ENCODE measurements around the gene MAN2A1. TPM values are rescaled to one million over a fixed set of nuclear protein-coding genes. Genes with fewer than 3 reads are reported as not detected.

The MAN2A1 gene
- polyA plus RNA-seq, 1 donor from 2014 or later: 5.7 TPM

- Histone ChIP-seq H2AFZ (ENCODE audit: low read depth, low read length) (no peak overlapping the region), H3K4me3 (ENCODE audit: low read length) (no peak overlapping the region)
Measured at GRCh38 chr5:109643791-109644350, 45.9 kb upstream of the MAN2A1 start.

GRCh38 chr5:109644829-109645228 is 44.9 kb upstream of the MAN2A1 start:
- no peak overlapping the region for H3K9ac ChIP-seq (ENCODE audit: low read length)
- no peaks in the 10 kb centered on the region for H3K9me2 ChIP-seq (ENCODE audit: insufficient read depth, low read length)
- no peak overlapping the region for H3K27ac ChIP-seq (ENCODE audit: low read length)
- no peaks in the 10 kb centered on the region for H3K9me3 ChIP-seq (ENCODE audit: low read length)
- H3K27me3 ChIP-seq (ENCODE audit: insufficient read depth, low read depth, low read length): no peaks in the 10 kb centered on the region
- no peaks in the 10 kb centered on the region for H4K20me1 ChIP-seq (ENCODE audit: insufficient read depth)
- H3F3A ChIP-seq (ENCODE audit: insufficient read depth, low read length, poor library complexity, severe bottlenecking): no peaks in the 10 kb centered on the region
- no peak overlapping the region for H3K4me2 ChIP-seq (ENCODE audit: low read length)
- H3K36me3 ChIP-seq (ENCODE audit: insufficient read depth, low read length): no peaks in the 10 kb centered on the region
- no peaks in the 10 kb centered on the region for H3K79me2 ChIP-seq (replicated peaks; ENCODE audit: insufficient read depth, low read length)
- H2AFZ ChIP-seq (ENCODE audit: low read depth, low read length): no peak overlapping the region
- no peak overlapping the region for H3K4me3 ChIP-seq (ENCODE audit: low read length)
- TF ChIP-seq EP300 (conservative IDR thresholded peaks at IDR 0.05; ENCODE audit: poor library complexity, severe bottlenecking) (no peak), EZH2 (IDR thresholded peaks at IDR 0.05; ENCODE audit: borderline replicate concordance, insufficient read depth, low read length, poor library complexity, severe bottlenecking) (no peak), MXI1 (conservative IDR thresholded peaks at IDR 0.05; ENCODE audit: poor library complexity, severe bottlenecking) (no peak), RAD21 (conservative IDR thresholded peaks at IDR 0.05) (no peak), POLR2AphosphoS5 (IDR thresholded peaks at IDR 0.05) (no peak), TAF1 (IDR thresholded peaks at IDR 0.05; ENCODE audit: low read depth) (no peak), REST (IDR thresholded peaks at IDR 0.05; ENCODE audit: borderline replicate concordance) (no peak)

More at GRCh38 chr5:109643791-109644350, 45.9 kb upstream of the MAN2A1 start:
- H4K20me1 ChIP-seq (ENCODE audit: insufficient read depth): no peaks in the 10 kb centered on the region
- no peak overlapping the region for H3K4me2 ChIP-seq (ENCODE audit: low read length)
- no peak overlapping the region for H3K27ac ChIP-seq (ENCODE audit: low read length)
- H3F3A ChIP-seq (ENCODE audit: insufficient read depth, low read length, poor library complexity, severe bottlenecking): no peaks in the 10 kb centered on the region
- H3K9ac ChIP-seq (ENCODE audit: low read length): no peak overlapping the region
- H3K9me3 ChIP-seq (ENCODE audit: low read length): no peaks in the 10 kb centered on the region
- H3K27me3 ChIP-seq (ENCODE audit: insufficient read depth, low read depth, low read length): no peaks in the 10 kb centered on the region
- no peaks in the 10 kb centered on the region for H3K9me2 ChIP-seq (ENCODE audit: insufficient read depth, low read length)
- no peak for TF ChIP-seq TAF1 (IDR thresholded peaks at IDR 0.05; ENCODE audit: low read depth)
- TF ChIP-seq SMC3 (conservative IDR thresholded peaks at IDR 0.05; ENCODE audit: poor library complexity): no peak
- TF ChIP-seq EP300 (conservative IDR thresholded peaks at IDR 0.05; ENCODE audit: poor library complexity, severe bottlenecking): no peak
- TF ChIP-seq REST (IDR thresholded peaks at IDR 0.05; ENCODE audit: borderline replicate concordance): no peak
- TF ChIP-seq EZH2 (IDR thresholded peaks at IDR 0.05; ENCODE audit: borderline replicate concordance, insufficient read depth, low read length, poor library complexity, severe bottlenecking): no peak
- TF ChIP-seq RAD21 (conservative IDR thresholded peaks at IDR 0.05): no peak
- TF ChIP-seq MXI1 (conservative IDR thresholded peaks at IDR 0.05; ENCODE audit: poor library complexity, severe bottlenecking): no peak
- no peak for TF ChIP-seq CTCF (IDR thresholded peaks at IDR 0.05; ENCODE audit: poor library complexity, severe bottlenecking)
- no peak for TF ChIP-seq POLR2AphosphoS5 (IDR thresholded peaks at IDR 0.05)
- no peaks in the 10 kb centered on the region for H3K79me2 ChIP-seq (replicated peaks; ENCODE audit: insufficient read depth, low read length)
- H3K36me3 ChIP-seq (ENCODE audit: insufficient read depth, low read length): no peaks in the 10 kb centered on the region

Measured in neural cell (in vitro differentiated cells).